B cell (primary cell): ENCODE measurements around the gene NKIRAS2. TPM values are rescaled to one million over a fixed set of nuclear protein-coding genes. Genes with fewer than 3 reads are reported as not detected.

Experiments used
- ATAC-seq: fragments of 200-7000 bp; cut with Tn5 transposase; one replicate; pipeline ENCODE4 v1.10.0; 2021; ENCODE audit warnings: low read depth, mild to moderate bottlenecking, moderate number of reproducible peaks, moderate library complexity
- CTCF ChIA-PET: fragments of 350-600 bp; sonication (Branson Sonifier 250); formaldehyde crosslinking; loops from one replicate; lab custom pipeline; 2021; ENCODE audit warnings: antibody characterized with exemption, inconsistent platforms; lab: Charles Lee
- POLR2A ChIA-PET: fragments of 350-600 bp; sonication (Branson Sonifier 250); formaldehyde crosslinking; loops from one replicate; lab custom pipeline; 2021; ENCODE audit warnings: antibody characterized with exemption; lab: Charles Lee
- DNase-seq: peaks from one replicate; pipeline ENCODE4 v3.0.0; 2013
- H2AFZ ChIP-seq: 2 replicates; pipeline ENCODE4 v1.6.1; 2012; ENCODE audit warnings: mild to moderate bottlenecking, low read depth, low read length; ENCODE audit not compliant: insufficient read depth, poor library complexity, severe bottlenecking
- H3K27ac ChIP-seq, 2 donors: 1 replicate in 1 of 2; 2 replicates in 1 of 2; pipeline ENCODE4 v1.5.1; 2012 to 2013; ENCODE audit warnings: low read length in 2 of 2, mild to moderate bottlenecking in 2 of 2, moderate library complexity in 1 of 2
- H3K27me3 ChIP-seq, 4 experiments: fragments of 200-600 bp in 1 of 4; sonication (generic) in 1 of 4; replicated peaks in 1 of 4; 1 replicate in 2 of 4; 2 replicates in 2 of 4; pipeline versions ENCODE4 v1.6.1 to v1.7.0; 2013 to 2016; ENCODE audit warnings: low read length in 3 of 4, mild to moderate bottlenecking in 2 of 4, mixed read lengths in 1 of 4, moderate library complexity in 1 of 4; ENCODE audit not compliant: insufficient read depth in 4 of 4, control insufficient read depth in 3 of 4; ENCODE audit errors: control extremely low read depth in 1 of 4
- H3K36me3 ChIP-seq, 2 experiments: replicated peaks in 1 of 2; 1 replicate in 1 of 2; 2 replicates in 1 of 2; pipeline versions ENCODE4 v1.6.1 to v1.7.1; 2013; ENCODE audit warnings: low read length in 1 of 2; ENCODE audit not compliant: insufficient read depth in 2 of 2, control insufficient read depth in 1 of 2; ENCODE audit errors: control extremely low read depth in 1 of 2, extremely low read depth in 1 of 2
- H3K4me1 ChIP-seq, 2 donors: fragments of 200-600 bp in 1 of 2; sonication (generic) in 1 of 2; 1 replicate in 1 of 2; 2 replicates in 1 of 2; pipeline versions ENCODE4 v1.5.1 to v1.6.1; 2013 to 2017; ENCODE audit warnings: low read length in 2 of 2; ENCODE audit not compliant: control insufficient read depth in 2 of 2, insufficient read depth in 2 of 2
- H3K4me2 ChIP-seq: replicated peaks from 2 replicates; pipeline ENCODE3; 2012; ENCODE audit warnings: mild to moderate bottlenecking, low read depth, low read length; ENCODE audit not compliant: poor library complexity, severe bottlenecking
- H3K4me3 ChIP-seq, 5 experiments: fragments of 200-600 bp in 1 of 5; sonication (generic) in 1 of 5; 1 replicate in 3 of 5; 2 replicates in 2 of 5; pipeline versions ENCODE4 v1.5.1 to v1.7.0; 2011 to 2016; ENCODE audit warnings: low read length in 4 of 5, mild to moderate bottlenecking in 4 of 5, low read depth in 2 of 5, control low read depth in 1 of 5, moderate library complexity in 1 of 5; ENCODE audit not compliant: insufficient read depth in 1 of 5; ENCODE audit errors: control extremely low read depth in 1 of 5, extremely low read depth in 1 of 5
- H3K79me2 ChIP-seq: fragments of 200-600 bp; sonication (generic); one replicate; pipeline ENCODE4 v1.6.0; 2016; ENCODE audit warnings: low read length; ENCODE audit not compliant: control insufficient read depth, insufficient read depth
- H3K9ac ChIP-seq: fragments of 200-600 bp; sonication (generic); 2 replicates; pipeline ENCODE4 v1.6.1; 2017; ENCODE audit warnings: mild to moderate bottlenecking, low read length, moderate library complexity
- H3K9me3 ChIP-seq, 3 donors: one replicate each; pipeline versions ENCODE4 v1.6.1 to v1.7.1; 2013; ENCODE audit warnings: low read length in 2 of 3; ENCODE audit not compliant: control insufficient read depth in 2 of 3, insufficient read depth in 1 of 3; ENCODE audit errors: control extremely low read depth in 1 of 3
- H4K20me1 ChIP-seq: 2 replicates; pipeline ENCODE4 v1.6.0; 2012; ENCODE audit warnings: mild to moderate bottlenecking, low read length; ENCODE audit not compliant: insufficient read depth, control insufficient read depth, poor library complexity, severe bottlenecking
- H3K27ac Mint-ChIP-seq: one replicate; pipeline ENCODE4 v1.8.0; 2021; ENCODE audit warnings: mixed read lengths
- H3K27me3 Mint-ChIP-seq: one replicate; pipeline ENCODE4 v1.8.0; 2021; ENCODE audit warnings: mixed read lengths
- H3K4me1 Mint-ChIP-seq: one replicate; pipeline ENCODE4 v1.8.0; 2021; ENCODE audit warnings: mixed read lengths
- H3K4me3 Mint-ChIP-seq: one replicate; pipeline ENCODE4 v1.8.0; 2021; ENCODE audit warnings: mixed read lengths
- H3K9me3 Mint-ChIP-seq: one replicate; pipeline ENCODE4 v1.8.0; 2022; ENCODE audit warnings: mixed read lengths; ENCODE audit not compliant: insufficient read depth
- CTCF ChIP-seq: fragments of 200-600 bp; IDR thresholded peaks from one replicate; pipeline ENCODE4 v1.8.0; 2022; ENCODE audit warnings: antibody characterized with exemption, mild to moderate bottlenecking
- EZH2 ChIP-seq: IDR thresholded peaks from 2 replicates; pipeline ENCODE4 v1.6.1; 2012; ENCODE audit warnings: borderline replicate concordance, low read depth, mild to moderate bottlenecking, moderate library complexity, low read length; ENCODE audit not compliant: insufficient read depth, poor library complexity, severe bottlenecking
- WGBS: methylation state at CpG from one replicate; pipeline ENCODE4 v1.1.5; 2013; ENCODE audit warnings: missing lambda C conversion rate; ENCODE audit not compliant: insufficient coverage; 5-methylcytosine and 5-hydroxymethylcytosine counted together
- intact Hi-C: fragments of 100-400 bp; cut with micrococcal nuclease; formaldehyde crosslinking; loops from one replicate; pipeline ENCODE4 v1.10.0; 2022
- polyA plus RNA-seq: library from polyadenylated mRNA; depleted of rRNA; stranded (reverse); fragments of >200 nt; gene quantifications from 2 replicates; pipeline ENCODE4 v1.2.3, GENCODE V29; 2012
- total RNA-seq, 2 donors: library from RNA; stranded (reverse); fragments of 120-200 nt in 1 of 2; gene quantifications; 1 replicate in 1 of 2; 2 replicates in 1 of 2; pipeline versions ENCODE4 v1.2.3 to v1.2.4, GENCODE V29; 2013 to 2022

The NKIRAS2 gene
- total and polyA plus RNA-seq, 2 donors (not counting 1 experiment from before 2014, with no cell fraction given) = 22.0 to 29.2 TPM

- TF ChIP-seq CTCF (no peak), EZH2 (no peak)
- Histone ChIP-seq H3K4me3 (no peak overlapping the region), H3K9ac (no peak overlapping the region), H3K36me3 (no peaks in the 10 kb centered on the region), H4K20me1 (no peaks in the 10 kb centered on the region), H3K9me3 (peaks cover 0 to 19% (median 0%) of the 10 kb centered on the region in 3 donors), H3K4me1 (peaks cover 2 to 5% of the 10 kb centered on the region in 2 donors), H3K79me2 (no peaks in the 10 kb centered on the region), H3K27ac (no peak overlapping the region), H2AFZ (no peak overlapping the region), H3K4me2 (no peak overlapping the region), H3K27me3 (peaks cover 0 to 8% (median 0%) of the 10 kb centered on the region in 4 experiments)
- WGBS = 88% methylated on average over 5 of the region's 6 CpGs
- no peak overlapping the region for H3K4me3 Mint-ChIP-seq
- H3K9me3 Mint-ChIP-seq = no peaks in the 10 kb centered on the region
- POLR2A ChIA-PET = no interaction called here
- CTCF ChIA-PET = interaction anchor here (0.6 to 1.6 kb wide), 2 partner anchors 30 to 72 kb away, joined by 3 to 4 read pairs; no protein-coding TSS in a partner anchor
- intact Hi-C loops = no loop called here
- peaks cover 34% of the 10 kb centered on the region for H3K27me3 Mint-ChIP-seq
- no peak for DNase-seq
- H3K4me1 Mint-ChIP-seq = peaks cover 5% of the 10 kb centered on the region
- H3K27ac Mint-ChIP-seq = no peak overlapping the region
- ATAC-seq = no peak
Observed at GRCh38 chr17:42055496-42055895, 35.6 kb downstream of the NKIRAS2 start.

- Histone ChIP-seq H3K9ac (no peak overlapping the region), H3K9me3 (peaks cover 0 to 19% (median 0%) of the 10 kb centered on the region in 3 donors), H3K27me3 (peaks cover 0 to 8% (median 0%) of the 10 kb centered on the region in 4 experiments), H3K79me2 (no peaks in the 10 kb centered on the region), H3K4me3 (no peak overlapping the region), H2AFZ (no peak overlapping the region), H3K4me1 (no peaks in the 10 kb centered on the region), H3K4me2 (no peak overlapping the region), H3K36me3 (no peaks in the 10 kb centered on the region), H4K20me1 (no peaks in the 10 kb centered on the region), H3K27ac (no peak overlapping the region)
- intact Hi-C loops = no loop called here
- Mint-ChIP-seq H3K4me3 (no peak overlapping the region), H3K9me3 (no peaks in the 10 kb centered on the region), H3K27me3 (peaks cover 23% of the 10 kb centered on the region), H3K4me1 (no peaks in the 10 kb centered on the region), H3K27ac (no peak overlapping the region)
- ChIA-PET CTCF (interaction anchor here (0.8 to 1.6 kb wide), 2 partner anchors 10 to 59 kb away, joined by 3 to 4 read pairs; no protein-coding TSS in a partner anchor), POLR2A (no interaction called here)
- TF ChIP-seq EZH2 (no peak), CTCF (no peak)
- ATAC-seq (no peak), DNase-seq (no peak)
- 39% methylated on average over 2 of the region's 3 CpGs for WGBS
Observed at GRCh38 chr17:42056635-42057034, 36.7 kb downstream of the NKIRAS2 start.
